Naive thymus-derived CD4-positive, alpha-beta T cell (primary cell): ENCODE measurements around the gene RPL38. TPM values are rescaled to one million over a fixed set of nuclear protein-coding genes. Genes with fewer than 3 reads are reported as not detected.

Experiments
- ATAC-seq: fragments of 150-1000 bp; cut with Tn5 transposase; 2 replicates; pipeline ENCODE4 v1.10.0; 2021; ENCODE audit warnings: mild to moderate bottlenecking, moderate library complexity
- CTCF ChIA-PET: fragments of 350-600 bp; sonication (Branson Sonifier 250); formaldehyde crosslinking; loops from one replicate; lab custom pipeline; 2021; ENCODE audit warnings: antibody characterized with exemption; lab: Charles Lee
- POLR2A ChIA-PET: fragments of 350-600 bp; sonication (Branson Sonifier 250); formaldehyde crosslinking; loops from one replicate; lab custom pipeline; 2021; ENCODE audit warnings: antibody characterized with exemption, inconsistent platforms; lab: Charles Lee
- DNase-seq, 9 donors: peaks; one replicate each; pipeline versions ENCODE4 v3.0.0 to v3.0.0-alpha.2; 2020 to 2022; ENCODE audit warnings: mixed read lengths in 1 of 9
- H3K27ac ChIP-seq: one replicate; pipeline ENCODE4 v1.7.0; 2013; ENCODE audit warnings: mild to moderate bottlenecking, low read depth, low read length, moderate library complexity
- H3K27me3 ChIP-seq, 2 donors: one replicate each; pipeline ENCODE4 v1.7.0; 2013; ENCODE audit warnings: low read length in 2 of 2, mild to moderate bottlenecking in 2 of 2, moderate library complexity in 2 of 2; ENCODE audit not compliant: control insufficient read depth in 2 of 2, insufficient read depth in 2 of 2
- H3K36me3 ChIP-seq, 3 experiments: 1 replicate in 2 of 3; 2 replicates in 1 of 3; pipeline ENCODE4 v1.7.0; 2013; ENCODE audit warnings: low read length in 3 of 3, mild to moderate bottlenecking in 3 of 3, moderate library complexity in 1 of 3; ENCODE audit not compliant: insufficient read depth in 3 of 3, control insufficient read depth in 2 of 3
- H3K4me1 ChIP-seq, 2 donors: one replicate each; pipeline ENCODE4 v1.7.0; 2013; ENCODE audit warnings: low read length in 2 of 2, mild to moderate bottlenecking in 2 of 2, moderate library complexity in 1 of 2; ENCODE audit not compliant: control insufficient read depth in 2 of 2, insufficient read depth in 2 of 2
- H3K4me3 ChIP-seq: 2 replicates; pipeline ENCODE4 v1.7.0; 2013; ENCODE audit warnings: mild to moderate bottlenecking, low read length
- H3K9me3 ChIP-seq, 3 experiments: 1 replicate in 2 of 3; 2 replicates in 1 of 3; pipeline ENCODE4 v1.7.0; 2013; ENCODE audit warnings: low read length in 3 of 3; ENCODE audit not compliant: control insufficient read depth in 2 of 3
- H3K27ac Mint-ChIP-seq, 9 donors: one replicate each; pipeline ENCODE4 v1.8.0; 2020 to 2022; ENCODE audit warnings: mixed read lengths in 9 of 9, mild to moderate bottlenecking in 8 of 9, moderate library complexity in 5 of 9, inconsistent platforms in 2 of 9
- H3K27me3 Mint-ChIP-seq, 5 donors: one replicate each; pipeline ENCODE4 v1.8.0; 2021 to 2022; ENCODE audit warnings: mixed read lengths in 5 of 5, mild to moderate bottlenecking in 1 of 5
- H3K36me3 Mint-ChIP-seq, 5 donors: one replicate each; pipeline ENCODE4 v1.8.0; 2020 to 2022; ENCODE audit warnings: mixed read lengths in 5 of 5, mild to moderate bottlenecking in 3 of 5, inconsistent platforms in 1 of 5
- H3K4me1 Mint-ChIP-seq, 7 donors: one replicate each; pipeline ENCODE4 v1.8.0; 2020 to 2022; ENCODE audit warnings: mixed read lengths in 7 of 7, mild to moderate bottlenecking in 3 of 7, inconsistent platforms in 1 of 7
- H3K4me3 Mint-ChIP-seq, 10 donors: one replicate each; pipeline ENCODE4 v1.8.0; 2020 to 2022; ENCODE audit warnings: mild to moderate bottlenecking in 10 of 10, mixed read lengths in 10 of 10, moderate library complexity in 6 of 10, inconsistent platforms in 2 of 10
- H3K9me3 Mint-ChIP-seq, 11 donors: one replicate each; pipeline ENCODE4 v1.8.0; 2020 to 2022; ENCODE audit warnings: mixed read lengths in 11 of 11, mild to moderate bottlenecking in 4 of 11, inconsistent platforms in 1 of 11, moderate library complexity in 1 of 11
- intact Hi-C, 2 donors: fragments of 100-400 bp; cut with micrococcal nuclease; formaldehyde crosslinking; loops; one replicate each; pipeline ENCODE4 v1.15.1; 2023
- polyA plus RNA-seq, 2 donors: library from polyadenylated mRNA; unstranded; fragments of 300-500 nt; fragmentation: Illumina TruSeq; gene quantifications; one replicate each; pipeline ENCODE4 v1.2.3, GENCODE V29; 2021
- total RNA-seq, 6 experiments: library from RNA in 5 of 6; stranded (reverse) in 5 of 6; gene quantifications; 1 replicate in 5 of 6; 2 replicates in 1 of 6; pipeline ENCODE4 v1.2.3 and lab custom pipeline; 2021 to 2026

RPL38 gene
- total and polyA plus RNA-seq, 7 experiments from 2014 or later, result 1,097 to 2,553 (median 2,002) TPM

DNA sequence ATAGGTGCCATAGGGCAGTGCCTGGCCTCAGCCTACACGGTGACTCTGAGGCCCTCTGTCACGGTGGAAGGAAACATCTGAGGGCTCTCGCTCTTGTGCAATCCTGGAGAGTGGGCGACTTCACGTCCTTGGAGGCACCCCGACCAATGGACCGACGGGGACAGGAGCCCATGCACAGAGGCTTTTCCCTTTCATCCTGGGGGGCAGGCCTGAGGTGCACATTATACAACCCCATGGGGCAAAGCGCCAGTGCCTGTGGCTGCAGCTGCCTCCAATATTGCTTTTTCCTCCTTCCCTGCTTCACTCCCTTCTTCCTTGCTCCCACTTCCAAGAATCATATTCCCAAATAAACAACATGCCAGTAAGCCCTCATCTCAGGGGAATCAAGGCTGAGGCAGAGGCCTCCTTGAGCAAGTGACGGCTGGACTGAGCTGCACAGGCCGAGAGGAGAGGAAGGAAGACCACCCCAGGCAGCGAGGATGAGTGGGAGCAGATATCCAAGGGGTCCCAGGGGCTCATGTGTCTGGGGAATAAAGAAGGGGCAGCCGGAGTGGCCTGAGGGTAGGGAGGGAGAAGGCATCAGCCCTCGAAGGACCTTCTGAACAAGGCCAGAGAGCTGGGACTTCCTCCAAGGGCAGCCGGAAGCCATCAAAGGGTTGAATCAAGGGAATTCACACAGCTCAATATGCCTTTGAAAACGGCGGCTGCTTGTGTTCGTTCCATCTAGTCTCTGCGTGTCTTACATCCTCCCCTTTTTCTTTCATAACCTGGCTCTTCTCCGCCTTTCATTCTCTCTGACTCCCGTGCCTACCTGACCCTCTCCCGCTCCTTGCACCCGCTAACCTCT, 42.6 kb upstream of the RPL38 start:
- Mint-ChIP-seq H3K4me3 (no peak overlapping the region), H3K4me1 (no peaks in the 10 kb centered on the region), H3K27ac (no peak overlapping the region), H3K9me3 (peaks cover 0 to 4% (median 0%) of the 10 kb centered on the region in 11 donors), H3K36me3 (no peaks in the 10 kb centered on the region), H3K27me3 (peaks cover 0 to 18% (median 6%) of the 10 kb centered on the region in 5 donors)
- H3K4me3 ChIP-seq, result no peak overlapping the region
- intact Hi-C loops, result no loop called here
- no peaks in the 10 kb centered on the region for H3K27me3 ChIP-seq
- ChIA-PET POLR2A (no interaction called here), CTCF (interaction anchor here (0.6 kb wide), 1 partner anchor 16 kb away, joined by 3 read pairs; no protein-coding TSS in a partner anchor)
- DNase-seq (no peak), ATAC-seq (no peak)
- no peaks in the 10 kb centered on the region for H3K36me3 ChIP-seq
- H3K4me1 ChIP-seq, result no peaks in the 10 kb centered on the region
- H3K27ac ChIP-seq, result no peak overlapping the region
- no peaks in the 10 kb centered on the region for H3K9me3 ChIP-seq

DNA sequence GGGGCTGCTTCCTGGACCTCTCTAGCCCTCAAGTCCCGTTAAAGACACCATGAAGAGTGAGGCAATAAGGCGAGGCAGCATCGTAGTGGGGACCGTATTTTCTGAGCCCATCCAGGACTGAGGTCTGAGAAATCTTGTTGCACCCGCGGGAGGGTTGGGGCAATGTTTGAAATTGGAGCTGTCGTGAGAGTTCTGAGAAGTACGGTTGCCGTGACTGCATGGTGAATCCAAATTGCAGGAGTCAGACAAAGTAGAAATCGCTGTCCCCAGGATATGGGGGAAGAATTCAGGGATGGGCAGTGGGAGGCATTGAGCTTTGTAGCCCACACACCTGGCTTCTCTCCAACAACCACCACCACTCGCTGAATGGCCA, 42.0 kb upstream of the RPL38 start:
- CTCF ChIA-PET, result no interaction called here
- Mint-ChIP-seq H3K27ac (no peak overlapping the region), H3K4me3 (no peak overlapping the region), H3K4me1 (no peaks in the 10 kb centered on the region), H3K9me3 (peaks cover 0 to 4% (median 0%) of the 10 kb centered on the region in 11 donors), H3K36me3 (no peaks in the 10 kb centered on the region), H3K27me3 (peaks cover 0 to 22% (median 7%) of the 10 kb centered on the region in 5 donors)
- H3K27ac ChIP-seq, result no peak overlapping the region
- no peak for DNase-seq
- H3K4me3 ChIP-seq, result no peak overlapping the region
- POLR2A ChIA-PET, result no interaction called here
- no peaks in the 10 kb centered on the region for H3K27me3 ChIP-seq
- intact Hi-C loops, result no loop called here
- no peak for ATAC-seq
- no peaks in the 10 kb centered on the region for H3K9me3 ChIP-seq
- no peaks in the 10 kb centered on the region for H3K4me1 ChIP-seq
- H3K36me3 ChIP-seq, result no peaks in the 10 kb centered on the region

DNA sequence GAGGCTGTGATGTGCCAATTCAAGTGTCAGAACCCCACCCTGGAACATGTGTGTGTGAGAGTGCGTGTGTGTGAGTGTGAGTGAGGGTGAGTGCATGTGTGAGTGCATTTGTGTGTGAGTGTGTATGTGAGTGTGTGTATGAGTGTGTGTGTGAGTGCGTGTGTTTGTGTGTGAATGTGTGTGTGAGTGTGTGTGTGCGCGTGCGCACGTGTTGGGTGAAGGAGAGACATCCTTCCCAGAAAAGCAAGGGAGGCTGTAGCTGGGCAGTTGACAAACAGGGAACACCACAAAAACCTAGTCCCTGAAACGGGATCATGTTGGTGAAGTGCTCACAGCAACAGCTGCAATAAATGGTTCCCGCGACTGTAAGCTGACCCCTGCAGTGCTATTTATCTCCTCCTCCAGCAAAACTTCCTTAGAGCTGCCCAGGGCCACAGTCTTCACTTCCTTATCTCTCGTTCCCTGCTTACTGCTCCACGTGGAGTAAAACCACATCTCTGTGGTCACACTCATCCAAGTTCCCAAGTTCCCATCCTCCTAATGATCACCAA, 40.1 kb upstream of the RPL38 start:
- Mint-ChIP-seq H3K27ac (no peak overlapping the region), H3K4me1 (no peaks in the 10 kb centered on the region), H3K27me3 (peaks cover 5 to 29% (median 19%) of the 10 kb centered on the region in 5 donors), H3K4me3 (no peak overlapping the region), H3K9me3 (peaks cover 0 to 4% (median 0%) of the 10 kb centered on the region in 11 donors), H3K36me3 (no peaks in the 10 kb centered on the region)
- no peak for ATAC-seq
- Histone ChIP-seq H3K4me3 (no peak overlapping the region), H3K36me3 (no peaks in the 10 kb centered on the region), H3K27me3 (no peaks in the 10 kb centered on the region), H3K27ac (no peak overlapping the region), H3K4me1 (no peaks in the 10 kb centered on the region), H3K9me3 (no peaks in the 10 kb centered on the region)
- DNase-seq, result no peak
- ChIA-PET POLR2A (no interaction called here), CTCF (no interaction called here)
- intact Hi-C loops, result no loop called here

DNA sequence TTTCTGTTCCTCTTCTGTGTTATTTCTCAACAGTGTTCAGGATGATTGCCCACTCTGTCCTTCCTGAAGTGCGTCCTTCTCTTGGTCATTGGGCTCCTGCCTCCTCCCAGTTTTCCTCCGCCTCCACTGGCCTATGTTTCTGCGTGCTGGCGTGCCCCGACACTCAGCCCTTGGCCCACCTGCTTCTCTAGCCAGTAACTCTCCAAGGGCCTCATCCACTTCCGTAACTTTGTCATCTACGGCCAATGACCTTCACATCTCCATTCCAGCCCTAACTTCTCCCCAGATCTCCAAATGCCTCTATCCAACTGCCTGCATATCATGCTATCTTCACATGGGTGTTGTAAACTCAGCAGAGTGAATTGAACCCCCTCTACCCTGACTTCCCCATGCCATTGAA, 39.6 kb upstream of the RPL38 start:
- peaks cover 0 to 2% (median 0%) of the 10 kb centered on the region in 11 donors for H3K9me3 Mint-ChIP-seq
- H3K27ac Mint-ChIP-seq, result no peak overlapping the region
- no peaks in the 10 kb centered on the region for H3K36me3 ChIP-seq
- H3K4me1 Mint-ChIP-seq, result no peaks in the 10 kb centered on the region
- POLR2A ChIA-PET, result no interaction called here
- H3K27ac ChIP-seq, result no peak overlapping the region
- intact Hi-C loops, result no loop called here
- H3K4me3 Mint-ChIP-seq, result no peak overlapping the region
- no peak overlapping the region for H3K4me3 ChIP-seq
- peaks cover 5 to 29% (median 20%) of the 10 kb centered on the region in 5 donors for H3K27me3 Mint-ChIP-seq
- DNase-seq (no peak), ATAC-seq (no peak)
- CTCF ChIA-PET, result no interaction called here
- H3K36me3 Mint-ChIP-seq, result no peaks in the 10 kb centered on the region
- no peaks in the 10 kb centered on the region for H3K27me3 ChIP-seq
- H3K9me3 ChIP-seq, result no peaks in the 10 kb centered on the region
- no peaks in the 10 kb centered on the region for H3K4me1 ChIP-seq

DNA sequence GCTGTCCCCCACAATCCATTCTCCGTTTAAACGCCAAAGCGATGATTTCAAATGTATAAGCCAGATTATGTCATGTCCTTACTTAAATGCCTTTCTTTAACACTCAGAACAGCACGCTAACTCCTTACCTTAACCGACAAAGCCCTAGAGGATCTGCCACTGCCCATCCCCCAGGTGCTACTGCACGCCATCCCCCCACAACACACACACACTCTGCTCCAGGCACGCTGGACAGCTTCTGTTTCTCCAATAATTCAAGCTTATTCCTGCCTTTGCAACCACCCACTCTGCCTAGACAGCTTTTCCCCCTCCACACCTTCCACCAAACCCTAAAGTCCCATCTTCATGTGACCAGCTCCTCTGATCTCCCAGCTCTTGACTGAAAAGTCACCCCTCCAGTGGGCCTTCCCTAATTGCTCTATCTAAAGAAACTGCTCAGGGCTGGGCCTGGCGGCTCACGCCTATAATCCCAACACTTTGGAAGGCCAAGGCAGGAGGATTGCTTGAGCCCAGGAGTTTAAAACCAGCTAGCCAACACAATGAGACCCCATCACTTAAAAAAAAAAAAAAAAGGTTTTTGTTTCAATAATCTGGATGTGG, 38.9 kb upstream of the RPL38 start:
- Mint-ChIP-seq H3K9me3 (peaks cover 0 to 1% (median 0%) of the 10 kb centered on the region in 11 donors), H3K4me3 (no peak overlapping the region), H3K27ac (no peak overlapping the region), H3K36me3 (no peaks in the 10 kb centered on the region), H3K4me1 (no peaks in the 10 kb centered on the region), H3K27me3 (peaks cover 8 to 32% (median 20%) of the 10 kb centered on the region in 5 donors)
- intact Hi-C loops, result no loop called here
- Histone ChIP-seq H3K27ac (no peak overlapping the region), H3K4me1 (no peaks in the 10 kb centered on the region), H3K36me3 (no peaks in the 10 kb centered on the region), H3K27me3 (no peaks in the 10 kb centered on the region), H3K9me3 (no peaks in the 10 kb centered on the region), H3K4me3 (no peak overlapping the region)
- ChIA-PET CTCF (no interaction called here), POLR2A (no interaction called here)
- ATAC-seq (no peak), DNase-seq (no peak)

DNA sequence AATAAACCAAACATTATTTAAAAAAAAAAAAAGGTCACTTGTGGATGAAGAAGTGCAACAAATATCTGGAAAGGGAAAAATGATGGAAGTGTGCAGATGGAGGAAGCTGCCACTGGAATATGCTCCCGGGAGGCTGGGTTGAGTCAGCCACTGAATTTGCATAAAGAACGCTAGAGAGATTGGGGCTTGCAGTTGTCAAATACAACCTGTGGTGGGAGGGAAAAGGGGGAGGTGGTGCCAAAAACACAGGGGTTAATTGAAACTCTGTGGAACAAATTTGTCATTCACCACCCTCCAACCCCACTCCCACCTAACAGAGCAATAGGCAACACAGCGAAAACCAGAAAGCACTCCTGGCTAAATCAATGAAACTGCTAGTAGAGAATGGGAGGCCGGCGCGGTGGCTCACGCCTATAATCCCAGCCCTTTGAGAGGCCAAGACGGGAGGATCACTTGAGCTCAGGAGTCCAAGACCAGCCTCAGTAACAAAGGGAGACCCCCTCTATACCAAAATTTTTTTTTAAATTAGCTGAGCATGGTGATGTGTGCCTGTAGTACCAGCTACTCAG, 37.6 kb upstream of the RPL38 start:
- no peak overlapping the region for H3K27ac ChIP-seq
- Mint-ChIP-seq H3K27me3 (peaks cover 14 to 40% (median 22%) of the 10 kb centered on the region in 5 donors), H3K4me1 (no peaks in the 10 kb centered on the region), H3K36me3 (no peaks in the 10 kb centered on the region), H3K9me3 (no peaks in the 10 kb centered on the region), H3K4me3 (no peak overlapping the region), H3K27ac (no peak overlapping the region)
- no peaks in the 10 kb centered on the region for H3K36me3 ChIP-seq
- H3K9me3 ChIP-seq, result no peaks in the 10 kb centered on the region
- intact Hi-C loops, result no loop called here
- ChIA-PET POLR2A (no interaction called here), CTCF (no interaction called here)
- no peak for ATAC-seq
- no peaks in the 10 kb centered on the region for H3K4me1 ChIP-seq
- H3K27me3 ChIP-seq, result no peaks in the 10 kb centered on the region
- no peak overlapping the region for H3K4me3 ChIP-seq
- DNase-seq, result no peak
